ENCODE measurements around the gene CASP2.

The CASP2 gene

GRCh38 chr7:143244321-143244720 lies 43.8 kb upstream of the CASP2 start:
- peak; percentile 94 for DNase-seq (ENCODE audit: low read depth)
- no peak overlapping the region for H3K4me3 ChIP-seq (ENCODE audit: low read depth, low read length)
- TF ChIP-seq CTCF (IDR thresholded peaks at IDR 0.05; ENCODE audit: control insufficient read depth, extremely low read depth, insufficient read depth) = no peak

- TF ChIP-seq CTCF (IDR thresholded peaks at IDR 0.05; ENCODE audit: control insufficient read depth, extremely low read depth, insufficient read depth) = no peak
- peak; percentile 88 for DNase-seq (ENCODE audit: low read depth)
- H3K4me3 ChIP-seq (ENCODE audit: low read depth, low read length) = no peak overlapping the region
Observed at GRCh38 chr7:143245123-143245522, 43.0 kb upstream of the CASP2 start.

- H3K4me3 ChIP-seq (ENCODE audit: low read depth, low read length) = no peak overlapping the region
- no peak for TF ChIP-seq CTCF (IDR thresholded peaks at IDR 0.05; ENCODE audit: control insufficient read depth, extremely low read depth, insufficient read depth)
- no peak for DNase-seq (ENCODE audit: low read depth)
Observed at GRCh38 chr7:143247372-143247771, 40.8 kb upstream of the CASP2 start.

GRCh38 chr7:143248761-143249354 lies 39.3 kb upstream of the CASP2 start:
- no peak for TF ChIP-seq CTCF (IDR thresholded peaks at IDR 0.05; ENCODE audit: control insufficient read depth, extremely low read depth, insufficient read depth)
- no peak overlapping the region for H3K4me3 ChIP-seq (ENCODE audit: low read depth, low read length)
- DNase-seq (ENCODE audit: low read depth) = no peak

- TF ChIP-seq CTCF (IDR thresholded peaks at IDR 0.05; ENCODE audit: control insufficient read depth, extremely low read depth, insufficient read depth) = no peak
- no peak for DNase-seq (ENCODE audit: low read depth)
- no peak overlapping the region for H3K4me3 ChIP-seq (ENCODE audit: low read depth, low read length)
Observed at GRCh38 chr7:143250199-143250598, 38.0 kb upstream of the CASP2 start.

GRCh38 chr7:143250822-143251221 lies 37.3 kb upstream of the CASP2 start:
- TF ChIP-seq CTCF (IDR thresholded peaks at IDR 0.05; ENCODE audit: control insufficient read depth, extremely low read depth, insufficient read depth) = no peak
- DNase-seq (ENCODE audit: low read depth) = no peak
- H3K4me3 ChIP-seq (ENCODE audit: low read depth, low read length) = no peak overlapping the region

GRCh38 chr7:143252006-143252405 lies 36.1 kb upstream of the CASP2 start:
- no peak overlapping the region for H3K4me3 ChIP-seq (ENCODE audit: low read depth, low read length)
- no peak for TF ChIP-seq CTCF (IDR thresholded peaks at IDR 0.05; ENCODE audit: control insufficient read depth, extremely low read depth, insufficient read depth)
- no peak for DNase-seq (ENCODE audit: low read depth)
